ENCODE measurements around the gene NOP16.

NOP16 gene, protein sequence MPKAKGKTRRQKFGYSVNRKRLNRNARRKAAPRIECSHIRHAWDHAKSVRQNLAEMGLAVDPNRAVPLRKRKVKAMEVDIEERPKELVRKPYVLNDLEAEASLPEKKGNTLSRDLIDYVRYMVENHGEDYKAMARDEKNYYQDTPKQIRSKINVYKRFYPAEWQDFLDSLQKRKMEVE

DNA sequence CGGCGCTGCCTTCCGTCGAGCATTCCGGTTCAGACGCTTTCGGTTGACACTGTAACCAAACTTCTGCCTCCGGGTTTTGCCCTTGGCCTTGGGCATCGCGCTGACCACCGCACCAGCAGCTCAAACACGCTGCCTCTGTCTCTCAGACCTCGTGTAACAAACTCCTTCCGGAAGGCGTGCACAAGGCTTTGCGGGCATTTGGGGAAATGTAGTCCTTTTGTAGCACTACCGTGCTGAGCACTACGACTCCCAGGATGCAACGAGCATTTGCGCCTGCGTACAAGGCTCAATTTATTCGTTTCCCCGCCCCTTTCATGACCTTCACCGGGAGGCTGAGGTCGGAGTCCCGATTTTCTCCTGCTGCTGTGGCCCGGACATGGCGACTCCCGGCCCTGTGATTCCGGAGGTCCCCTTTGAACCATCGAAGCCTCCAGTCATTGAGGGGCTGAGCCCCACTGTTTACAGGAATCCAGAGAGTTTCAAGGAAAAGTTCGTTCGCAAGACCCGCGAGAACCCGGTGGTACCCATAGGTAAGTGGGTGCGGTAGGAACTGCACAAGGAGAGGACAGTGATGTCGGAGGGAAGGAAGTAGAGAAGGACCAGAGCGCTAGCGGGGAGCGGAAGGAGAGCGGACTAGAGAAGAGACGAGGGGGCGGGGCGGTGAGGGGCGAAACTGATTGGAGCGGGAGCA lies at the start of gene NOP16, which contains the start of gene HIGD2A:
NOP16 (minus strand) TSS at position 155 of the 691 bp plus-strand sequence; CDS start at position 96, 59 bp downstream.
HIGD2A (plus strand) TSS at position 308 of the 691 bp plus-strand sequence; CDS start at position 377, 69 bp downstream.
- DNase-seq: peak; percentile 98

DNA sequence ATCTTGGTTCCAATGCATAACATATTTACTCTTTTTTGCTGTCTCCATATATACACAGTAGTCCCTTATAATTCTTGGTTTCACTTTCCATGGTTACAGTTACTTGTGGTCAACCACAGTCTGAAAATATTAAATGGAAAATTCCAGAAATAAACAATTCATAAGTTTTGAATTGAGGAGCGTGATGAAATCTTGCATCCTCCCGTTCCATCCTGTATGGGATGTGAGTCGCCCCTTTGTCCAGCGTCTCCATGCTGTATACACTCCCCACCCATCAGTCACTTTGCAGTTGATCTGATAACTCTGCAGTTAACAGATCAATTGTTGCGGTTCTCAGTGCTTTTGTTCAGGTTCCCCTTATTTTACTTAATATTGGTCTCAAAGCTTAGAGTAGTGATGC lies 48.3 kb upstream of the NOP16 start:
- peak; percentile 77 for DNase-seq

DNA sequence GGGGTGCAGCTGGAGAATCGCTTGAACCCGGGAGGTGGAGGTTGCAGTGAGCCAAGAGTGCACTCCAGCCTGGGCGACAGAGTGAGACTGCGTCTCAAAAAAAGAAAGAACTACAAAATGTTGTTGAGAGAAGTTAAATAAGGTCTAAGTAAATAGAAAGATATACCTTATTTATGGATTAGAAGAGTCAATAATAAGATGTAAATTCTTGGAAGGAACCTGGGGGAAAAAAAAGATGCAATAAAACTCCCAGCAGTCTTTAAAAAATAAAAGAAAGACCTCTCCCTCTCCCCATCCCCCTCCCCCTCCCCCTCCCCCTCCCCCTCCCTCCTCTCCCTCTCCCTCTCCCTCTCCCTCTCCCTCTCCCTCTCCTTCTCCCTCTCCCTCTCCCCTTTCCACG lies 44.3 kb upstream of the NOP16 start:
- no peak for DNase-seq

DNA sequence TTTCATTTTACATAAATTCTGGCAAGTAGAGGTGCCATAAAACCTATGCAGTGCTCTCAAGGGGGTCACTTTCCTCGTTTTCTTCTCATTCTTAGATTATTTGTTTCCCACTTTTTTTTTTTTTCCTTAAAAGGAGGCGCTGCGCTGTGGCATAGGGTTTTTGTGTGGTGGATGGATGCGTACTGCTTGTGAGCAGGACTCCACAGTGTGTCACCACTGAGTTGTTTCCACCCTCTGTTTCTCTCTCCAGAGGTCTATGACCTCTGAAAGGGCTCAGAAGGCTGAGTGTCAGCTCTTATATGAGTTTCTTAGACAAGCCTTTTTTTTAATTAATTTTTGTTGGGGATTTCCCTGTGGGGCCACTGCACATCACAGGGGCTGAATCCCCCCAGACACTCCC lies 41.6 kb upstream of the NOP16 start:
- peak; percentile 35 for DNase-seq

DNA sequence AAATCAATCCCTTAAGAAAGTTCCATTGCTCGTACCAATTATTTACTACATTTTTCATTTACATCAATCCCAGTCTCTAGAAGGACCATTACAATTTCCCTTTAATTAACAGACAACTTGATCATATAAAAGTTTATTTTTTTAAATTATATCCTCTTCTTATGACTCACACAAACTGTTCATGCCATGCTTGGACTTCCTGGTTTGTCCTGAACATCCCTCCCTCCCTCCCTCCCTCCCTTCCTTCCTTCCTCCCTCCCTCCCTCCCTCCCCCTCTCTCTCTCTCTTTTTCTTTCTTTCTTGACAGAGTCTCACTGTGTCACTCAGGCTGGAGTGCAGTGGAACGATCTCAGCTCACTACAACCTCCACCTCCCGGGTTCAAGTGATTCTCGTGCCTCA lies 39.6 kb upstream of the NOP16 start:
- DNase-seq: peak; percentile 19

DNA sequence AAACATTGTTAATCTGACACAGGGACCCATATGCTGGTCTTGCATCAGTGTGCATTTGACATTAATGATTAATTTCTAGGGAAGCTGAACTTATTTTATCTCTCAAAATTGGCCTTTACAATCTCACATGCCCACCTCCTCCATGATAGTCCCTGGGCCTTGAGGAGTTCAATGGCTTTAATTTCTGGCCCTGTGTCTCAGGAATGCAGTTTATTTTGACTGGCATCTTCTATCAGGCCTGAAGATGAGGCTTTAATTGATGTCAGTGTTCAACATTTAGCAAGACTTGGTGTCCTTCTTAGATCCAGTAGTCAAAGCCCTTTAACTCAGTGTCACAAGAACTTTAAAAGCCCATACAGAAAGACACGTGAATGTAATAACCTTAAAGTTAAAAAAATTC lies 38.5 kb upstream of the NOP16 start:
- DNase-seq: no peak

DNA sequence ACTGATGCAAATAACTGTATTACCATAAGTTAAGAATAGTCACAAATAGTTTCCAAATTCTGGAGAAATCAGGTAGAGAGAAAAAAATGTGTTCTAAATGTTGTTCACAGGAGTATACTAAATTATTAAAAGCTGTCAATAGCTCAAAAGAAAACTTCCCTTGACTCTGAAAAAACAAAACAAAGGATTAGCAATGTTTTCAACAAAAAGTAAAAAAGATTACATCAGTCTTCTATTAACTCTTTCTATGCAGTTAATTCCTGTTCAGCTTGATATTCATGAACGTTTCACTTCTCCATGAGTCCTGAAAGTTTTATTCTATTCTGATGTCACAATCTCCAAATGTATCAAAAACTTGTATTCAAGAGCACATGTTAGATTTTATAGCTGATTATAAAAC lies 37.4 kb upstream of the NOP16 start:
- DNase-seq: no peak

DNA sequence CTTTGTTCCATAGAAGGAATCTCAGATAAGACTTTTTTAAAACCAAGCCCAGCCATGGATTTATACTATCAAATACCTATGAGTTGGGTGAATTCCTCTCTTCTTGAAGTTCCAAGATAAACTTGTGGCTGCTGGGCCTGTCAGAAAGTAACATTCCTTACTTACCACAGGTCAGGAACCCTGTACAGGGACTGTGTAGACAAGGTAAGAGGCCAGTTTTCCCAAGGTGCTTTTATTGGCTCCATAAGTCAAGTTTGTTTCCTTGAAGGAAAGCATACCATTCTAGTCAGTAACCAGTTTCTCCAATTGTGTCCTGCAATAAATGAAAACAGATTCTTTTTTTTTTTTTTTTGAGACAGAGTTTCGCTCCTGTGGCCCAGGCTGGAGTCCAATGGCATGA lies 36.7 kb upstream of the NOP16 start:
- DNase-seq: no peak

DNA sequence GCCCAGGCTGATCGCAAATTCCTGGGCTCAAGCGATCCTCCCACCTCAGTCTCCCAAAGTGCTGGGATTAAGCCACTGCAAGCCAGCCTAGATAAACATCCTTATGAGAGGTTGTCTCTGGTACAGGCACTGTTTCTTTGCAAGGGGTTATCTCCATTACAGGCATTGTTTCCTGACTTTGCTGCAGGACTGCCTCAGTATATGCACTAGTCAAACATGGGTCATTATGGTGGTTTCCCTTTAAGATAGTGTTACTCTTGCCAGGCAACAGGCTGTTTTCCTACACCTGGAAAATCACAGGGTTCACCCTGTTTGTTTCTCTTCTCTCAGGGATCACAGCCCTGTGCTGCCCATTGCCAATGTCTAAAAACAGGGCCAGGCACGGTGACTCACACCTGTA lies 35.8 kb upstream of the NOP16 start:
- no peak for DNase-seq

DNA sequence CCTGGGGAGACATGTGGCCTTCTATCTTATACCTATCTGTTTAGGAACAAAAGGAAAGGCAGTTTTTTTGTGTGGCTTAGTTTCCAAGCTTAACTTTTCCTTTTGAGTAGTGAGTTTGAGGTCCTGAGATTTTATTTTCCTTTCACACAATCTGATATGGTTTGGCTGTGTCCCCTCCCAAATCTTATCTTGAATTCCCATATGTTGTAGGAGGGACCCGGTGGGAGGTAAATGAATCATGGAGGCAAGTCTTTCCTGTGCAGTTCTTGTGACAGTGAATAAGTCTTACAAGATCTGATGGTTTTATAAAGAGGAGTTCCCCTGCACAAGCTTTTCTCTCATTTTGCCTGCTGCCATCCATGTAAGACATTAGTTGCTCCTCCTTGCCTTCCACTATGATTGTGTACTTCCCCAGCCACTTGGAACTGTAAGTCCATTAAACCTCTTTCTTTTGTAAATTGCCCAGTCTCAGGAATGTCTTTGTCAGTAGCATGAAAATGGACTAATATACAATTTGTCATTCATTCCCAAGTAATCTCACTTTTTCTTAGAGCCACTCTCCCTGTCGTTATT lies 32.7 kb upstream of the NOP16 start:
- DNase-seq: no peak

DNA sequence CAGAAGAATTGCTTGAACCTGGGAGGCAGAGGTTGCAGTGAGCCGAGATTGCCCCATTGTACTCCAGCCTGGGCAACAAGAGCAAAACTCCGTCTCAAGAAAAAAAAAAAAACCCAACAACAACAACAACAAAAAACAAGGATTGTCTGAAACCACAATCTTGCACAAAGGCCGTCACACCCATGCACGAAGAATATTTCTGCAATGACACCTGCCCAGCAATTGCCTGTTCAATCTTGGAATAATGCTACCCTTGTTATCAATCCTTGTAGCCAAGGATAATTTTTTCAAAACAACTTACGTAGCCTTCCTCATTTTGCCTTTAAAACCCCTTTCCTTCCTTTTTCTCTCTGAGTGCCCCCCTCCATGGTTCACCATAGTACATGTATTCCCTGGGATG lies 31.7 kb upstream of the NOP16 start:
- no peak for DNase-seq

DNA sequence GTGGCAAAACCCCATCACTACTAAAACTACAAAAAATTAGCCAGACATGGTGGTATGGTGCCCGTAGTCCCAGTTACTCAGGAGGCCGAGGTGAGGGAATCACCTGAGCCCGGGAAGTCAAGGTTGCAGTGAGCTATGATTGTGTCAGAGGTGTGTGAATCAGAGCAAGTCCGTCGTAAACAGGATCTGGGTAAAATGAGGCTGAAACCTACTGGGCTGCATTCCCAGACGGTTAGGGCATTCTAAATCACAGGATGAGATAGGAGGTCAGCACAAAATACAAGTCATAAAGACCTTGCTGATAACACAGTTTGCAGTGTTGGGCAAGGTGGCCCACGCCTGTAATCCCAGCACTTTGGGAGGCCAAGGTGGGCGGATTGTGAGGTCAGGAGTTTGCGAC lies 29.9 kb upstream of the NOP16 start:
- no peak for DNase-seq

DNA sequence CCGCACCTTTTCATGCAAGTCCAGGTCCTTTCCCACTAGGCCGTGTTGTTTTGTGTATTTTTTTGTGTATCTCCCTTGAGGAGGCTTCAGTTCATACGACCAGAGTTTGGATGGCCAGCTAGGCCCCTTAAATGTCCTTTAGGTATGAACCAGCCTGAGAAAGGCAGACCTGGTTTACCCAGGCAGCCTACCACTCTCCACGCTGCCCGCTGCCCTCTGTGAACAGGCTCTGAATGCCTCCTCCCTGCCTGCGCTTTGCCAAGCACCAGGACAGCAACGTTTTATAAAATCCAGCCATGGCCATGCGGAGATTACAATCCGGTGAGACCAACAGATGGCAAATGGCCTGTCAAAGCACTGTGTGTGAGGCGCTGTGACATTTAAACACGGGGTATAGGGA lies 28.6 kb upstream of the NOP16 start:
- DNase-seq: no peak

DNA sequence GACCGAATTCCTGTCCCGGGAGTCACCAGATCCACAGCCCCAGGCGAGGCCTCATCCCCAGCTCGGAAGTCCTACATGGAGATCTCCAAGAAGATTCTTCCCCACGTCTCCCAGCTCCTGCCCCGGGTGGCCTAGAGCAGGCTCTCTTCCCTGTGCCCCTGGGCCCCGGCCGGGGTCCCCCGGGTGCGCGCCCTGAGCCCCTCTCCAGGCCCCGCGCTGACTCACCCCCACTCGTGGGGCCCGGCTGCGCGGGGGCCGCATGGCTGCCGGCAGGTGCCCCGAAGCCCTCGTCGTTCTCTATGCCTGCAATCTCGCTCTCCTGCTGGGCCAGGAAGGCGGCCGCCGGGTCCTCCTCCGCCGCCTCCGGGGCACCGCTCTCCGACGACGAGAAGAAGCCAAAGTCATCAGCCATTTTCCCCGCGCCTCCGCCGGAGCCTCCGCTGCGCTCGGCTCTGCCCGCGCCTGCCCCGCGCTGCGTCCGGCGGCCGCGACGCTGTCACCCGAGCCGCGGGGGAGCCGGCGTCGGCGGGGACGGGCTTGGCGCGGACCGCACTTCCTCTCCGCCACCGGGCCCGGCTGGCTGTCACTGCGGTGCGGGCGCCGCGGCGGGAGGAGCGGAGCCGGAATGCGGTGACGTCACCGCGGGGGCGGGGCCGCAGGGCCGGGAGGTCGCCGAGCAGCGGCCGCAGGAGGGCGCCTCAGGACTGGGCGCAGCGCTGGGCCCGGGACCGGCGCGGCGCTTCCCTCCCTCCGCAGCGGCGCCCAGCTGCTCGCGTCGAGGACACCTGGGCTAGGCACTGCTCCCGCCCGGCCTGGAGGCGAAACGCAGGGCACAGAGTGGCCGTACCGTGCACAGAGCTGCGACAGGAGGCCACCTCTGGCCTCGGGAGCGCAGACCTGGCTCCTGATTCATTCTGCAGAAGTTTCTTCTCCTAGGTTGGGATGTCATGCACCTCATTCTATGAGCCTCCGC lies 27.8 kb upstream of the NOP16 start, which contains the start of gene CLTB:
CLTB (minus strand) TSS at position 588 of the 973 bp plus-strand sequence; CDS start at position 412, 176 bp downstream.
- peak; percentile 76 for DNase-seq

DNA sequence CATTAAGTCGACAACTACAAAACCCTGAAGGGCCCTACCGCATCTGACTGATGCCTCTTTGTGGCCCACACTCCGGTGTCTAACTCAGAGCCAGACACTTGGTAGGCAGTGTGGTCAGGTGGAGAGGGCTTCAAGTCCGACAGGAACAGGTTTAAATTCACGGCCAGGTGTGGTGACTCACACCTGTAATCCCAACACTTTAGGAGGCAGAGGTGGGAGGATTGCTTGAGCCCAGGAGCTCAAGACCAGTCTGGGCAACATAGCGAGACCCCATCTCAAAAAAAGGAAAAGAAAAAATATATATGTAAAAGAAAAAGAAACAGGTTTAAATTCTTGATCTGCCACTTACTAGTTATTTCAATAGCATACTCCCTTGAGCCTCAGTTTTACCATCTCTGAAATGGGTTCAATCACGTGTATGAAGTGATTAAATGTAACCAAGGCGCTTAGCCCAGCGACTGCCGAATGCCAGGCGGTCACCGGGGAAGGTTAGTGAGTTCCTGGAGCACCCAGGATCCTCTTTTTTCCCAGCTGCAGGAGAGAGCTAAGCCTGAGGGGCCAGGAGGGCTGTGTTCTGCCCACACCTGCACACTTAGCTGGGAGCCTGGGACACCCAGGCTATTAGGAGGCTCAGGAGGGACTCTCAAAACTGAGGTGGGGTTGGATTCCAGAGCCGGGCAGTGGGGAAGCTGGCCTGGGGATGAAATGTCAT lies 27.0 kb upstream of the NOP16 start:
- peak; percentile 13 for DNase-seq

DNA sequence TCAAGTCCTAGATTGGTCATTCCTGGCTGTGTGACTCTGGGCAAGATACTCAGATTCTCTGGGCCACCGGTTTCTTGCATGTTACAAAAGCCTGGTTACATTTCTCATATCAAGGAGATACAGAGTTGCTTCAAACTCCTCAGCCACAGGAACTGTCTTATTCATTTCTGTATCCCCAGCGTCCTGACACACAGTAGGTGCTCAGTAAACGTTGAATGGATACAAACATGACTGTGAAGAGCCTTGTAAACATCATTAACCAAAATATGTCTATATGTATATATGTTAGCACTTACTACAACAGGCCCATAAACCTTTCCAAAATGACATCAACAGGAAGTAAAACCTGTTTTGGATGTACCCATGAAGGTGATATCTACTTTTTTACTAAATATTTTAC lies 26.3 kb upstream of the NOP16 start:
- no peak for DNase-seq

DNA sequence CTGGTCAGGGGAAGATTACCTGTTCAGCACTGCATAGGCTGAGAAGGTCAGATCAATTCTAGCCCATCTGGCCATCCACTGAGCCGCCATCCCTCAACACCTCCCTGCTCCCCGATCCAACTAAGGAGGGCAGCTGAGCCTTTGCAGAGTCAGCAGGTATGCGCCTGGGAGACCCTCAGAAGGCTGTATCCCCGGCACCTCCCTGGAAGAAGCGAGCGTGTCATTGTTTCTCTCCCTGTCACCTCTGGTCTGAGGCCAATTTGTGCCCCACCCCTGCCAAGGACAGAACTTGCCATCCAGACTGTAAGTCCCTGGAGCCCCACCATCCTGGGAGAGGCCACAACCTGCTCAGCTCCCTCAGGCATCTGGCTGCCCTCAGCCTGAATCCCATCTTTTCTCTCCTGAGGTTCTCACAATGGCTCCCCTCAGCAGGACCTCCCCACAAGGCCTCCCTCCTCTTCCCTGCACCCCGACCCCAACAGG lies 25.4 kb upstream of the NOP16 start:
- no peak for DNase-seq

DNA sequence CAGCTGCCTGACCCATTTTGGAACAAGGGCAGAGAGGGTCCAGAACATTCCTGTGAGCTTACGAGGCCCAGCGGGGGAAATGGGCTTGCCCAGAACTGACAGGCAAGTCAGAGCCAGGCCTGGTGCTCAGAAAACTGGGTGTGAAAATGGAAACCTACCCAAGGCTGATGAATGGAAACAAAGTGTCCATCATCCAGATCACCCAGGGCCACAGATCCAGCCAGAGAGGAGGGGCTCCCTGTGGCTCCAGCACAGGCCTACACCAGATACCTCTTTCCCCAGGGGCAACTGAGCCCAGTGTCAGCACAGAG lies 24.8 kb upstream of the NOP16 start:
- no peak for DNase-seq

DNA sequence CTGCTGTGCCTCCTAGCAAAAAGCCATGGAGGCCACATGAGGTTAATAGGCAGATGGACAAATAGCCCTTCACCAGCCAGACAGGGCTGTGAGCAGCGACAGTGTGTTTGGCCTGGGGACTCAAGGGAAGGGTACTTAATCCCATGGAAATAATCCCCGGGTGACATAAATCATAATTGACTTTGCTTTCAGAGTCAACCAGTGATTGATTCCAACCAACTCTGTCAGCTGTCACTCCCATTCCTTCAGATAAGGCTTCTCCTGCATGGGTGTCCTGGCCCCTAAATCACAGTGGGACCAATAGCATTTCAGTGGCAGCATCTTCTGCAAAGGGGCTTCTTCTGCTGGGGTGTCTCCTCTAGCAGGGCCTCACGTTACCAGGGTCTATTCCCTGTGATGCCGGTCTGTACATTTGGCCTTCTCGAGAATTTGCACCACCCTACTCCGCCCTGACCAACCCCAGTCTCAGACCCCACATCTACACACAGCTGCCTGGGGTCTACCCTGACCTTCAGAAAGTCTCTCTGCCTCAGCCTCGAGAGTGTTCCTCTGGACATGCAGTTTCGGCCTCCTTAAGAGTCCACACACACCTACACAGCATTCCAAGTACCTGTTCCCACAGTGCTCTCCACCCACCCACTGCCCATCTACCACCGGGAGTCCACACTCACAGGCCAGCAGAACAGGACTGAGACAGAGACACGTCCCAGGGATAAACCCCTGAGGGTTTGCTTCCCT lies 24.3 kb upstream of the NOP16 start:
- DNase-seq: no peak

DNA sequence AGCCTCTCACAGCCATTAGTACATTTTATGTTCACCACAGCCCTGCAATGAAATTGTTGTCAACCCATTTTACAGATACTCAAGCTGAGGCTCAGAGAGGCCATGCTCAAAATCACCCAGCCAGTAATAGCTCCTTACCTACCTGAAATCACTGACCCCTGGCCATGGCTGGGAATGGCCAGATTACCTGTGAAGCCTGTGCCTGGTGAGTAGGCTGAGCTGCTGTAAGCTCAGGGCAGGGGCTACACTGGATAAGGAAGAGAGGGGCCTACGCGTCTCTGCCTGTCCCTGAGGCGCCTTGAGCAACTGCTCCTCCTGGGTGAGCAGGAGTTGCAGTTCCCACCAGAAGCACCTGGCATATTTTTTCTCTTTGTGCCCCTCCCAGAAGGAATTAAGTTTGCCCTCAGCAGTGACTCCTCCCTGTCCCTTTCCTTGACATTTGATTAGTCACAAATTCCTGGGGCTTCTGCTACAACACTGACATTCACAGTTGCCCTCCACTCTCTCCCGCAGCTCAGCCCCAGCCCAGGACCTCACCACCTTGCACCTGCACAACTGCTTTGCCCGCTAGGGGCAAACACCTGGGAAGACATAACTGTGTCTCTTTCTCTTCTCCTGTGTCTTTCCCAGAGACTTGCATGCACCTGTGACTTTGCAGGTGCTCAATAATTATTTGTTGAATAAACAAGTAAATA lies 22.2 kb upstream of the NOP16 start:
- no peak for DNase-seq

DNA sequence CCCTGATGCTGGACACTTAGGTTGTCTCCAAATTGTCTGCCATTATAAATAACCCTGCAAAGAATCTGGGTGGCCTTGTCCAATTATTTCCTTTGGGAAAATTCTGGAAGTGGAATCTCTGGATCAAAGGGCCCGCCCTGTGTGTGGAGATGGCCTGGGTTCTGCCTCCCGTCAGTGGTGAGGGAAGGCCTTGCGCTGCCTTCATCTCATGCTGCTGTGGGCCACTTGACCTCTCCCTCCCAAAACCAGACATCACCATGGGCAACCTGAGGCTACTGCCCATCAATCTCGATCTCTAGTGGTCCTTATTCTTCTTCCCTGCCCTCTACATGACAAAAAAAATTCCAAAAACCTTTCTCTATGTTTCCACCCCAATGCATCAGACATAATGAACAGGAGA lies 21.4 kb upstream of the NOP16 start:
- no peak for DNase-seq

Data from MV-4-11 (cell line).